K562 (cell line): ENCODE results near the gene GHRL. TPM values are rescaled to one million over a fixed set of nuclear protein-coding genes. Genes with fewer than 3 reads are reported as not detected.

ENCODE experiments used
- ATAC-seq: fragments of 200-7000 bp; cut with Tn5 transposase; 3 replicates; pipeline ENCODE4 v1.9.1; 2020; ENCODE audit warnings: moderate library complexity
- BruUV-seq: library from RNA; stranded (reverse); fragments of 400-500 nt; replicated peaks from 2 replicates; lab custom pipeline; 2021; lab: Mats Ljungman, UMichigan
- CTCF ChIA-PET: fragments of 300-600 bp; formaldehyde crosslinking; extraction: SDS; loops from one replicate; lab custom pipeline; 2021; ENCODE audit warnings: low intra/inter-chr PET ratio; lab: Yijun Ruan, JAX
- POLR2A ChIA-PET: fragments of 300-600, 350-650 bp; sonication (Branson Sonifier 250); formaldehyde crosslinking; extraction: SDS; loops from one replicate; lab custom pipeline; 2021; ENCODE audit warnings: antibody characterized with exemption, inconsistent platforms; lab: Yijun Ruan, JAX
- DNase-seq, 4 experiments: peaks; one replicate each; pipeline versions ENCODE4 v3.0.0 to v3.0.0-alpha.2; 2011 to 2018; ENCODE audit warnings: low spot score in 3 of 4, mixed read lengths in 3 of 4; ENCODE audit errors: extremely low read depth in 1 of 4
- FAIRE-seq: peaks from 2 replicates; lab custom pipeline; 2011; peaks lifted over from hg19 to GRCh38; lab: Jason Lieb, UNC
- H2AFZ ChIP-seq: 2 replicates; pipeline ENCODE4 v1.6.0; 2011; ENCODE audit warnings: low read depth, low read length, control low read depth, inconsistent platforms
- H3K27ac ChIP-seq: fragments of 200-600 bp; 3 replicates; pipeline ENCODE4 v1.8.0; 2011; ENCODE audit warnings: low read depth, mild to moderate bottlenecking, control low read depth, inconsistent platforms, low read length, moderate library complexity, mixed read lengths; ENCODE audit errors: extremely low read depth
- H3K27me3 ChIP-seq, 2 experiments: fragments of 300-600 bp in 1 of 2; 2 replicates in 1 of 2; 3 replicates in 1 of 2; pipeline versions ENCODE4 v1.6.0 to v1.8.0; 2011; ENCODE audit warnings: inconsistent platforms in 2 of 2, low read length in 2 of 2, mild to moderate bottlenecking in 1 of 2, mixed read lengths in 1 of 2, moderate library complexity in 1 of 2; ENCODE audit not compliant: control insufficient read depth in 2 of 2, insufficient read depth in 2 of 2
- H3K36me3 ChIP-seq: fragments of 300-600 bp; 3 replicates; pipeline ENCODE4 v1.8.0; 2011; ENCODE audit warnings: mild to moderate bottlenecking, low read length, inconsistent platforms; ENCODE audit not compliant: control insufficient read depth, insufficient read depth
- H3K4me1 ChIP-seq, 2 experiments: fragments of 200-600 bp in 1 of 2; replicated peaks in 1 of 2; 2 replicates in 1 of 2; 3 replicates in 1 of 2; pipeline versions ENCODE4 v1.5.1 to v1.8.0; 2011; ENCODE audit warnings: inconsistent platforms in 2 of 2, low read length in 2 of 2, mild to moderate bottlenecking in 1 of 2, mixed read lengths in 1 of 2, moderate library complexity in 1 of 2; ENCODE audit not compliant: control insufficient read depth in 2 of 2, insufficient read depth in 2 of 2
- H3K4me2 ChIP-seq: 2 replicates; pipeline ENCODE4 v1.6.1; 2011; ENCODE audit warnings: low read length, control low read depth, inconsistent platforms, mixed read lengths; ENCODE audit not compliant: insufficient read depth
- H3K4me3 ChIP-seq: fragments of 200-600 bp; sonication (generic), shearing (Covaris generic); 2 replicates; pipeline ENCODE4 v1.5.1; 2016; ENCODE audit warnings: control low read depth, inconsistent platforms
- H3K79me2 ChIP-seq: fragments of 200-600 bp; 3 replicates; pipeline ENCODE4 v1.8.0; 2011; ENCODE audit warnings: low read length, inconsistent platforms; ENCODE audit not compliant: control insufficient read depth, insufficient read depth
- H3K9ac ChIP-seq, 2 experiments: 2 replicates each; pipeline versions ENCODE4 v1.6.0 to v1.6.1; 2011; ENCODE audit warnings: low read depth in 2 of 2, low read length in 2 of 2, control low read depth in 1 of 2, inconsistent platforms in 1 of 2, mild to moderate bottlenecking in 1 of 2, mixed read lengths in 1 of 2; ENCODE audit not compliant: insufficient read depth in 1 of 2
- H3K9me1 ChIP-seq: one replicate; pipeline ENCODE4 v1.6.0; 2011; ENCODE audit warnings: inconsistent platforms, mild to moderate bottlenecking, low read length, moderate library complexity; ENCODE audit not compliant: control insufficient read depth, insufficient read depth
- H3K9me3 ChIP-seq: replicated peaks from 2 replicates; pipeline ENCODE4 v1.5.1; 2011; ENCODE audit warnings: low read depth, low read length, inconsistent platforms; ENCODE audit not compliant: control insufficient read depth, insufficient read depth
- H4K20me1 ChIP-seq: replicated peaks from 2 replicates; pipeline ENCODE4 v1.6.1; 2011; ENCODE audit warnings: low read length, inconsistent platforms, mixed read lengths; ENCODE audit not compliant: control insufficient read depth, insufficient read depth
- ARHGAP35 ChIP-seq: fragments of 450-650 bp; IDR thresholded peaks from 2 replicates; pipeline ENCODE4 v1.6.1; 2018; ENCODE audit not compliant: partially characterized antibody
- DNMT1 ChIP-seq: fragments of 450-650 bp; IDR thresholded peaks from 2 replicates; pipeline ENCODE4 v1.6.1; 2016; ENCODE audit warnings: antibody characterized with exemption, mild to moderate bottlenecking
- POLR2G ChIP-seq: fragments of 200-400 bp; formaldehyde crosslinking; IDR thresholded peaks from 2 replicates; pipeline ENCODE4 v1.6.1; 2017; ENCODE audit warnings: low read depth, mild to moderate bottlenecking, antibody characterized with exemption, low read length, moderate library complexity
- PPARD ChIP-seq: fragments of 250-450 bp; sonication (Bioruptor Pico); IDR thresholded peaks from 2 replicates; pipeline ENCODE4 v1.8.0; 2022; ENCODE audit warnings: inconsistent platforms, mild to moderate bottlenecking, moderate library complexity
- whole genome bisulfite sequencing: fragments of 100-300 bp; shearing (Covaris generic); methylation state at CpG from one replicate; pipeline ENCODE4 v1.1.6; 2016; ENCODE audit warnings: low coverage, mixed read lengths; ENCODE audit not compliant: insufficient coverage; ENCODE audit errors: missing lambda C conversion rate; 5-methylcytosine and 5-hydroxymethylcytosine counted together
- in situ Hi-C: fragments of 300-500 bp; cut with MboI; formaldehyde crosslinking; loops from 4 replicates; pipeline ENCODE4 v1.15.0; 2018; ENCODE audit warnings: inconsistent platforms, mixed read lengths
- intact Hi-C: fragments of 100-400 bp; cut with micrococcal nuclease; formaldehyde crosslinking; loops from 2 replicates; pipeline ENCODE4 v1.14.2; 2022
- polyA plus RNA-seq, 8 experiments: library from polyadenylated mRNA; depleted of rRNA in 4 of 8; stranded (reverse) in 5 of 8; unstranded in 3 of 8; fragments of >200 nt; fragmentation: Nextera tagmentation in 2 of 8; fragmentation: Illumina TruSeq in 1 of 8; extraction: Ambion mirVana in 2 of 8; extraction: Trizol in 1 of 8; gene quantifications; 2 replicates each; pipeline versions ENCODE4 v1.2.1 to v1.2.3, GENCODE V29; 2011 to 2014; ENCODE audit warnings: inconsistent platforms in 1 of 8, missing spikeins in 1 of 8
- total RNA-seq, 7 experiments: library from RNA; depleted of rRNA in 6 of 7; stranded (reverse); fragments of >200 nt in 6 of 7; fragmentation: Illumina TruSeq in 2 of 7; extraction: Trizol in 2 of 7; gene quantifications; 2 replicates each; pipeline versions ENCODE4 v1.2.1 to v1.2.3, GENCODE V29; 2011 to 2021; ENCODE audit warnings: low replicate concordance in 1 of 7
- TF ChIP-seq, protein P1 (sequence below): fragments of 450-650 bp; IDR thresholded peaks from 2 replicates; pipeline ENCODE4 v1.6.1; 2017; ENCODE audit warnings: mild to moderate bottlenecking, moderate library complexity

Gene GHRL
- total and polyA plus RNA-seq, 9 of the 15 experiments (the other 6 are each of a cell fraction or from before 2014, with no cell fraction given): 0.08 to 0.29 (median 0.15) TPM; not detected in 5

DNA sequence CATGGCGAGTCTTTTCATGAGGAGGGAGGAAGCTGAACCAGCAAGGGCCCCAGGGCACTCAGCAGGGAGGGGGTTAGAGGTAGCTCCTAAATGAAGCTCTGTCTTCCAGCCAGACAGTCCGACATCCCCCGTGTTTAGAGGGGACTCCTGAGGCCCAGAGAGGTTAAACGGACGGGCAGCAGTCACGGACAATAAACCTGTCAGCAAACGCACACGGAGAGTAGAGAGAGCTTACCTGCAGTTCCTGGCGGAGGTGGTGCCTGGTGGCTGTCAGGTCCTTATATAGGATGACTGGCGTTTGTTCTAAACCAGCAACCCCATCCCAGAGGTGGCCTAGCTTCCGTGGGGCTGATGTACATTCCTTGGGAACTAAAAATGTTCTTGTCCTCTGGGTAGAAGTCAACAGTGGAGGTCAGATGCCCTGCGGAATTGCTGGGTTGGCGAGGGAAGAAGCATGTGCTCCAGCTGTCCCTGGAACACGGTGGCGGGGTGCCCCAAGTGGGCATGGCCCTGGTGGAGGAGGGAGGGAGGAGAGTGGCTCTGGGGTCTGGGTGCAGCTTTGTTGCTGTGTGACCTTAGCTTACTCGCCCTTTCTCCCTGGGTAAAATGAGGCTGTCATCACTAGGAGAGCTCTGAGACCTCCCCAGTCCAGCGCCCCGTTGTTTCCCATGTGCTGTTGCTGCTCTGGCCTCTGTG, 2.1 kb downstream of the GHRL start:
- H3K9me1 ChIP-seq: no peaks in the 10 kb centered on the region
- ATAC-seq: no peak
- no peaks in the 10 kb centered on the region for H3K27me3 ChIP-seq
- ChIA-PET CTCF (no interaction called here), POLR2A (interaction anchor here (0.6 to 5.3 kb wide), 13 partner anchors 9 to 261 kb away, joined by 3 to 49 read pairs (median 4); partner anchors contain the start of gene SEC13)
- no TSS peak for BruUV-seq
- H3K4me1 ChIP-seq: peaks cover 7 to 23% of the 10 kb centered on the region in 2 experiments
- DNase-seq: no peak
- no peak overlapping the region for H2AFZ ChIP-seq
- in situ Hi-C loops (no loop called here), intact Hi-C loops (no loop called here)
- peaks cover 28% of the 10 kb centered on the region; the same call in 1 of the 3 replicates for H3K36me3 ChIP-seq
- H3K27ac ChIP-seq: no peak overlapping the region
- H3K79me2 ChIP-seq: no peaks in the 10 kb centered on the region
- H3K4me2 ChIP-seq: no peak overlapping the region
- no peaks in the 10 kb centered on the region for H3K9me3 ChIP-seq
- WGBS: 71% methylated on average over 16 of the region's 18 CpGs
- no peaks in the 10 kb centered on the region for H4K20me1 ChIP-seq
- no peak overlapping the region for H3K4me3 ChIP-seq
- no peak for FAIRE-seq
- TF ChIP-seq PPARD (CRISPR knock-in tag) (no peak), ARHGAP35 (no peak), DNMT1 (no peak), POLR2G (peak; percentile 53)
- TF ChIP-seq, protein P1, sequence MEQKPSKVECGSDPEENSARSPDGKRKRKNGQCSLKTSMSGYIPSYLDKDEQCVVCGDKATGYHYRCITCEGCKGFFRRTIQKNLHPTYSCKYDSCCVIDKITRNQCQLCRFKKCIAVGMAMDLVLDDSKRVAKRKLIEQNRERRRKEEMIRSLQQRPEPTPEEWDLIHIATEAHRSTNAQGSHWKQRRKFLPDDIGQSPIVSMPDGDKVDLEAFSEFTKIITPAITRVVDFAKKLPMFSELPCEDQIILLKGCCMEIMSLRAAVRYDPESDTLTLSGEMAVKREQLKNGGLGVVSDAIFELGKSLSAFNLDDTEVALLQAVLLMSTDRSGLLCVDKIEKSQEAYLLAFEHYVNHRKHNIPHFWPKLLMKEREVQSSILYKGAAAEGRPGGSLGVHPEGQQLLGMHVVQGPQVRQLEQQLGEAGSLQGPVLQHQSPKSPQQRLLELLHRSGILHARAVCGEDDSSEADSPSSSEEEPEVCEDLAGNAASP: no peak
- H3K9ac ChIP-seq: no peak overlapping the region
